Smooth muscle cell (in vitro differentiated cells): ENCODE data around the gene KCTD2. TPM values are rescaled to one million over a fixed set of nuclear protein-coding genes. Genes with fewer than 3 reads are reported as not detected.

ENCODE experiments used
- DNase-seq: peaks from one replicate; lab custom pipeline; 2025; ENCODE audit not compliant: unreplicated experiment; lab: John Stamatoyannopoulos, UW
- H2AFZ ChIP-seq: fragments of 200-600 bp; sonication (generic); 2 replicates; pipeline ENCODE4 v1.6.0; 2016; ENCODE audit warnings: antibody characterized with exemption, low read depth, mild to moderate bottlenecking
- H3F3A ChIP-seq: fragments of 200-600 bp; sonication (generic); 2 replicates; pipeline ENCODE4 v1.6.0; 2017; ENCODE audit warnings: antibody characterized with exemption, low read depth
- H3K27ac ChIP-seq: fragments of 200-600 bp; sonication (generic); 2 replicates; pipeline ENCODE4 v1.5.1; 2016; ENCODE audit warnings: low read depth, mild to moderate bottlenecking
- H3K27me3 ChIP-seq: fragments of 200-600 bp; sonication (generic); 2 replicates; pipeline ENCODE4 v1.6.1; 2016; ENCODE audit warnings: low read depth, mild to moderate bottlenecking
- H3K36me3 ChIP-seq: fragments of 200-600 bp; sonication (generic); 2 replicates; pipeline ENCODE4 v1.5.1; 2016; ENCODE audit warnings: low read depth
- H3K4me1 ChIP-seq: fragments of 200-600 bp; sonication (generic); 2 replicates; pipeline ENCODE4 v1.5.1; 2016; ENCODE audit warnings: low read depth
- H3K4me2 ChIP-seq: fragments of 200-600 bp; sonication (generic); 2 replicates; pipeline ENCODE4 v1.6.0; 2016; ENCODE audit warnings: mild to moderate bottlenecking
- H3K4me3 ChIP-seq: fragments of 200-600 bp; sonication (generic); 2 replicates; pipeline ENCODE4 v1.5.1; 2016; ENCODE audit warnings: mild to moderate bottlenecking
- H3K79me2 ChIP-seq: fragments of 200-600 bp; sonication (generic); 2 replicates; pipeline ENCODE4 v1.6.0; 2016; ENCODE audit warnings: low read depth, mild to moderate bottlenecking
- H3K9ac ChIP-seq: fragments of 200-600 bp; sonication (generic); 2 replicates; pipeline ENCODE4 v1.6.0; 2016; ENCODE audit warnings: low read depth
- H3K9me3 ChIP-seq: fragments of 200-600 bp; sonication (generic); replicated peaks from 2 replicates; pipeline ENCODE4 v1.5.1; 2016; ENCODE audit warnings: low read depth
- H4K20me1 ChIP-seq: fragments of 200-600 bp; sonication (generic); 2 replicates; pipeline ENCODE4 v1.6.0; 2016; ENCODE audit warnings: low read depth
- WGBS: methylation state at CpG from one replicate; pipeline ENCODE4 v1.1.7; 2016; ENCODE audit warnings: low lambda C conversion rate; 5-methylcytosine and 5-hydroxymethylcytosine counted together
- polyA plus RNA-seq: library from polyadenylated mRNA; unstranded; fragments of >200 nt; fragmentation: Nextera tagmentation; extraction: Ambion mirVana; gene quantifications from 2 replicates; pipeline ENCODE4 v1.2.1, GENCODE V29; 2016
- total RNA-seq: library from RNA; depleted of rRNA; stranded (reverse); fragments of >200 nt; gene quantifications from 2 replicates; pipeline ENCODE4 v1.2.3, GENCODE V29; 2014
- TF ChIP-seq, protein P1 (sequence below): fragments of 200-600 bp; sonication (generic); IDR thresholded peaks from 2 replicates; pipeline ENCODE4 v1.5.1; 2017; ENCODE audit warnings: borderline replicate concordance, mild to moderate bottlenecking, antibody characterized with exemption; ENCODE audit not compliant: insufficient read depth, poor library complexity, severe bottlenecking

Gene KCTD2
- total and polyA plus RNA-seq, 2 experiments from 2014 or later: 12.7 to 27.3 TPM

DNA sequence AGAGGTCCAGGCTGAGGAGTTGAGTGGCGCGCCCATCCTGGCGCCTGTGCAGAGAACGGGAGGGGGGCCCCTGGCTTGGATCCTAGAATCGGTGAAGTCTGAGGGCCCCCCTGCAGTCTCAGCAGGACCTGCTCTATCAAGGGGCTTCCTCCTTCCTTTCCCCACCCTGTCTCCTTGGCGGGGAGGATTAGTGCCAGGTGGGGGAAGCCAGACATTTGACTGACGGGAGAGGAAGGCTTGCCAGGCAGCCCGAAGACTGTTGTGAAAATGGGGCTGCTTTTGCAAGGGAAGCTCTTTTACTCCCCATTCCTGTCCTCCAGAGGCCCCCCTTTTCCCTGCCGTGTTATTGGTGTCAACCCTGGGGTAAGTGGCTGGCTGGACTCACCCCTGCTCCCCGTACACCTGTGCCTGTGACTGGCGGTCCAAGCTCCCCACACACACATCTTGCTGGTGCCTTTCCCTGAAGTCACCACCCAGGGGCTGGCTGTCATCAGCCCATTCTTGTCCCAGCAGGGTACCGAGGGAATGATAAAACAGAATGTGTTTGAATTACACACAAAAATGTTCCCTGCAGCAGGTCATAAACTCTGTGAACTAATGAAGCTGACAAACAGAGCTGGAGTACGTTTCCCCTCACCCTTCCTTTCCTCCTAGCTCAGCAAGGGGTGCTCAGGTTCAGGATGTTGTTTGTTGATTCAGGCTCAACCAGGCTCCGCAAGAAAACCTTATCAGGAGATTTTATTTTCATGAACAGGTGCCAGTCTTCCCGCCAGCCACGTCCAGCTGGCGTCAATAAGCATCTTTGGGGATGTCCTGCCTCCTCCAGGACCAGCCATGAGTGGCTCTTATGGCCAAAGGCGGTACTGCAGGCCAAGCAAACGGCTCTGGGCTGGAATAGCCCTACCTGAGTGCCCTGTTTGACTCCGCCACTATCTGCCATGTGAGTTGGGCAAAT lies 58.4 kb downstream of the KCTD2 start:
- 74% methylated on average over 20 of the region's 20 CpGs for WGBS
- H3K36me3 ChIP-seq: no peaks in the 10 kb centered on the region
- H4K20me1 ChIP-seq: no peaks in the 10 kb centered on the region
- no peak overlapping the region for H2AFZ ChIP-seq
- no peak for DNase-seq
- peaks cover under 1% of the 10 kb centered on the region for H3K79me2 ChIP-seq
- TF ChIP-seq, protein P1, sequence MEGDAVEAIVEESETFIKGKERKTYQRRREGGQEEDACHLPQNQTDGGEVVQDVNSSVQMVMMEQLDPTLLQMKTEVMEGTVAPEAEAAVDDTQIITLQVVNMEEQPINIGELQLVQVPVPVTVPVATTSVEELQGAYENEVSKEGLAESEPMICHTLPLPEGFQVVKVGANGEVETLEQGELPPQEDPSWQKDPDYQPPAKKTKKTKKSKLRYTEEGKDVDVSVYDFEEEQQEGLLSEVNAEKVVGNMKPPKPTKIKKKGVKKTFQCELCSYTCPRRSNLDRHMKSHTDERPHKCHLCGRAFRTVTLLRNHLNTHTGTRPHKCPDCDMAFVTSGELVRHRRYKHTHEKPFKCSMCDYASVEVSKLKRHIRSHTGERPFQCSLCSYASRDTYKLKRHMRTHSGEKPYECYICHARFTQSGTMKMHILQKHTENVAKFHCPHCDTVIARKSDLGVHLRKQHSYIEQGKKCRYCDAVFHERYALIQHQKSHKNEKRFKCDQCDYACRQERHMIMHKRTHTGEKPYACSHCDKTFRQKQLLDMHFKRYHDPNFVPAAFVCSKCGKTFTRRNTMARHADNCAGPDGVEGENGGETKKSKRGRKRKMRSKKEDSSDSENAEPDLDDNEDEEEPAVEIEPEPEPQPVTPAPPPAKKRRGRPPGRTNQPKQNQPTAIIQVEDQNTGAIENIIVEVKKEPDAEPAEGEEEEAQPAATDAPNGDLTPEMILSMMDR: peak; percentile 49
- no peaks in the 10 kb centered on the region for H3K9me3 ChIP-seq
- no peak overlapping the region for H3K9ac ChIP-seq
- H3K4me3 ChIP-seq: no peak overlapping the region
- no peaks in the 10 kb centered on the region for H3K27me3 ChIP-seq
- H3K27ac ChIP-seq: no peak overlapping the region
- no peaks in the 10 kb centered on the region for H3F3A ChIP-seq
- peaks cover under 1% of the 10 kb centered on the region for H3K4me1 ChIP-seq
- H3K4me2 ChIP-seq: no peak overlapping the region

DNA sequence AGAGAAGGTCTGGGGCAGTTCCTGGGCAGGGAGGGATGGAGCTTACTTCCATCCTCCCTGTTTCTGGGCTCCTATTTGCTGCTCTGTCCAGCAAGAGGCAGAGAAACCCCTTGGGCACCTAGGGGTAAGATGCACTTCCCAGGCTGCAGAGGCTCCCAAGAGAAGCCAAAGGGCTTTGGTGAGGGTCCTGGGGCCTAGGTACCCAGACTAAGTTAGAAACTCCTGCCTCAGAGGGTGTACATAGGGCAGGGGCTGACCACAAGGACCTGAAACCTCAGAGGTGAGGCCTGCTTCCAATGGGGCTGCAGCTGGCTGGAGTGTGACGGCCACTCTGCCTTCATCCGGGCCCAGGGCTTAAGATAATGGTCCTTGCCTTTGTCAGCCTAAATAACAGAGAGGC lies 61.2 kb downstream of the KCTD2 start:
- peaks cover 3% of the 10 kb centered on the region for H3K4me1 ChIP-seq
- no peak overlapping the region for H3K9ac ChIP-seq
- no peaks in the 10 kb centered on the region for H3K27me3 ChIP-seq
- no peaks in the 10 kb centered on the region for H3K9me3 ChIP-seq
- DNase-seq: no peak
- H3K4me2 ChIP-seq: no peak overlapping the region
- H4K20me1 ChIP-seq: no peaks in the 10 kb centered on the region
- H3K27ac ChIP-seq: no peak overlapping the region
- WGBS: 84% methylated on average over 2 of the region's 2 CpGs
- no peaks in the 10 kb centered on the region for H3K36me3 ChIP-seq
- H3K79me2 ChIP-seq: peaks cover 3% of the 10 kb centered on the region
- H3F3A ChIP-seq: no peaks in the 10 kb centered on the region
- H2AFZ ChIP-seq: no peak overlapping the region
- TF ChIP-seq, protein P1: no peak
- no peak overlapping the region for H3K4me3 ChIP-seq

DNA sequence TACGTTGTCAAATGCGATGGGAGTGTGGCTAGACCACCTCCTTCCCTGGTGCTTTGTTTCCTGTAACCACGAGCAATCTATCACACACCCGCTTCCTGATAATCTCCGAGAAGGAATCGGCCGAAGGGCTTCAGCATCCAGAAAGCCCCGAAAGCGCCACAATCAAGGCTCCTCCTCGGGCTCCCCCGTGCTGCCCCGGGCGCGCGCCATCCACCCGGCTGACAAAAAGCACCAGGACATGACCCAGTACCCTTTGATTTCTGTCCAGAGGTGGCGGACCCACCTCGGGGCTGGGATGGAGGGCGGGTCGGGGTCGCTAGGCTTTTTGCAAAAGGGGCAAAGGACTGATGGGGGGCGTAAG lies 62.0 kb downstream of the KCTD2 start:
- Histone ChIP-seq H2AFZ (no peak overlapping the region), H3K36me3 (no peaks in the 10 kb centered on the region), H3K27me3 (no peaks in the 10 kb centered on the region), H3K79me2 (peaks cover 3% of the 10 kb centered on the region), H3K4me3 (peak overlapping the region; percentile 68), H3K9ac (no peak overlapping the region), H3K27ac (no peak overlapping the region), H4K20me1 (no peaks in the 10 kb centered on the region), H3K4me1 (peaks cover 3% of the 10 kb centered on the region), H3F3A (no peaks in the 10 kb centered on the region), H3K9me3 (no peaks in the 10 kb centered on the region), H3K4me2 (peak overlapping the region; percentile 89)
- no peak for DNase-seq
- TF ChIP-seq, protein P1: no peak
- 17% methylated on average over 22 of the region's 22 CpGs for WGBS
